ENCODE results near the gene PPFIA3.

PPFIA3 gene

DNA sequence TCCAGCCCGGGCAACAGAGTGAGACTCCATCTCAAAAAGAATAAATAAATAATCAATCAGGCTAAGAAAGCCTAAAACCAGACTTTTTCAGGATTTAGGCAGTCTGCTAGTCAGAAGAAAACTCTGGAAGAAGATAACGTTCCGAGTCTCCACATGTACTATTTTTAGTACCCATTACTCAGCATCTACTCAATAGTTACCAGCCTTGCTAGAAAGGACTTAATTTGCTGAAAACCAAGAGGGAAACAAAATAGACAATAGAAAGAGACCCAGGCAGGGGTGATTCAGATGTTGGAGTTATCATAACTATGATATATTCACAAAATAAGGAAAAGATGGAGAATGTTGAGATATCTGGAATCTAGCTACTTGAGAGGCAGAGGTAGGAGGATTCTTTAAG lies 8.8 kb upstream of the PPFIA3 start:
- H3K4me3 ChIP-seq (ENCODE audit: low read length), result no peak overlapping the region
- TF ChIP-seq, protein P1, sequence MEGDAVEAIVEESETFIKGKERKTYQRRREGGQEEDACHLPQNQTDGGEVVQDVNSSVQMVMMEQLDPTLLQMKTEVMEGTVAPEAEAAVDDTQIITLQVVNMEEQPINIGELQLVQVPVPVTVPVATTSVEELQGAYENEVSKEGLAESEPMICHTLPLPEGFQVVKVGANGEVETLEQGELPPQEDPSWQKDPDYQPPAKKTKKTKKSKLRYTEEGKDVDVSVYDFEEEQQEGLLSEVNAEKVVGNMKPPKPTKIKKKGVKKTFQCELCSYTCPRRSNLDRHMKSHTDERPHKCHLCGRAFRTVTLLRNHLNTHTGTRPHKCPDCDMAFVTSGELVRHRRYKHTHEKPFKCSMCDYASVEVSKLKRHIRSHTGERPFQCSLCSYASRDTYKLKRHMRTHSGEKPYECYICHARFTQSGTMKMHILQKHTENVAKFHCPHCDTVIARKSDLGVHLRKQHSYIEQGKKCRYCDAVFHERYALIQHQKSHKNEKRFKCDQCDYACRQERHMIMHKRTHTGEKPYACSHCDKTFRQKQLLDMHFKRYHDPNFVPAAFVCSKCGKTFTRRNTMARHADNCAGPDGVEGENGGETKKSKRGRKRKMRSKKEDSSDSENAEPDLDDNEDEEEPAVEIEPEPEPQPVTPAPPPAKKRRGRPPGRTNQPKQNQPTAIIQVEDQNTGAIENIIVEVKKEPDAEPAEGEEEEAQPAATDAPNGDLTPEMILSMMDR (conservative IDR thresholded peaks at IDR 0.05; ENCODE audit: low read depth, low read length), result no peak
- DNase-seq (ENCODE audit: low read depth), result no peak

DNA sequence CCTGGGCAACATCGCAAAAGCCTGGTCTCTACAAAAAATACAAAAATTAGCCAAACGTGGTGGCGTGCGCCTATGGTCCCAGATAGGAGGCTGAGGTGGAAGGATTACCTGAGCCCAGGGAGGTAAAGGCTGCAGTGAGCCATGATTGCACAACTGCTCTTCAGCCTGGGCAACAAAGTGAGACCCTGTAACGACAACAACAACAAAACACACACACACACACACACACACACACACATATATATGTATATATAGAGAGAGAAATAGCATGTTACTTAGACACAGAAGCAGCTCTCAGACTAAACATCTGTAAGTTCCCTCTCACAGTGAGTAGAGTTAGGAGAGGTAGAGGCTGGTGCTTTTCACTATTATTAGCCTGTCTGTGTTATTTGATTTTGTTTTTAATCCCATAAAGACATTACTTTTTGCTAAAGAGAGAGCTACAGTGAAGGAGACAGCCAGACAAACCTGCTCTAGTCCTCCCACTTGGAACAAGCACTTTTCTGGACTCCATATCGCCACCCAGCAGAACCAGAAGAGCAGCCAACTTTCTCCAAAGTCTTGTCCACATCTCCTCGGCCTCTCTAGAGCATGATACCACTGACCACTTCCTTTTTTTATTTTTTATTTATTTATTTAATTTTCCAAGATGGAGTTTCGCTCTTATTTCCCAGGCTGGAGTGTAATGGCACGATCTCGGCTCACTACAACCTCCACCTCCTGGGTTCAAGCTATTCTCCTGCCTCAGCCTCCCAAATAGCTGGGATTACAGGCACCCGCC lies 7.9 kb upstream of the PPFIA3 start:
- no peak for DNase-seq (ENCODE audit: low read depth)
- no peak overlapping the region for H3K4me3 ChIP-seq (ENCODE audit: low read length)
- TF ChIP-seq, protein P1 (conservative IDR thresholded peaks at IDR 0.05; ENCODE audit: low read depth, low read length), result no peak

DNA sequence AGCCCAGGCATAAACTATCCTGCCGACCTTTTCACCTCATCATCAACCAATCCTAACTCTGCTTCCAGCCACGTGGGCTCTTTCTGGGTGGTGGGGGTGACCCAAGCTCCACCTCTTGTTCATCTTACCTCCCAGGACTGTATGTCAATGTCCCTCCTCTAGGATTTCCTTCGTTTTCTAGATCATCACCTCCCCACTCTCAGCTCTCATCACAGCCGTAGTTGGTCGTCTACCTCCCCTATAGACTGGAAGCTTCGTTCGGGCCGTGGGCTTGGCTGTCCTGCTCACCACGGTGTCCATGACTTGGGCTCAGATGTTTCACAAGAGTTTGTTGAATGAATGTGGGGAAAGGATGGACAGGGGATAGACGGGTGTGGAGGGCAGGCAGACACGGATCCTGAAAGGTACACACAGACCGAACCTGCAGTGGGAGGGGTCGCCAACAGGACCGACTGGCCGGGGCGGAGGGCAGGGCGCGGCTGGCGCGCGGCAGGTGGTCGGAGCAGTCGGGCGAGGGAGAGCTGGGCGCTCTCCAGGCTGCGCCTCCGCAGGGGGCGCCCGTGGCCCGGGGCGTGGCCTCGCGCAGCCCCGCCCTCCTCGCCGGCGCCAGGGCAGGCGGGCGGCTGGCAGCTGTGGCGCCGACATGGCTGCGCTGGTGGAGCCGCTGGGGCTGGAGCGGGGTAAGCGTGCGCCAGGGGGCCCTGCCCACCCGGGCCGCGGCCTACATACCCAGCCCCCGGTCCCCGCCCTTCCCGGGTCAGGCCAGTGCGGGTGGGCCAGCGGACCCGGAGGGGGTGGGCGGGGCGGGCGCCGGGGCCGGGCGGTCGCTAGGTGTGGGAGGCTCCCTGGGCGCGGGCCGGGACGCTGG lies 5.3 kb upstream of the PPFIA3 start, which contains the start of gene LIN7B:
LIN7B (plus strand) TSS at position 609 of the 868 bp plus-strand sequence; CDS start at position 644, 35 bp downstream.
- peak within 1 kb of the TSS; percentile 64 for H3K4me3 ChIP-seq (ENCODE audit: low read length)
- no peak for DNase-seq (ENCODE audit: low read depth)
- TF ChIP-seq, protein P1 (conservative IDR thresholded peaks at IDR 0.05; ENCODE audit: low read depth, low read length), result no peak

DNA sequence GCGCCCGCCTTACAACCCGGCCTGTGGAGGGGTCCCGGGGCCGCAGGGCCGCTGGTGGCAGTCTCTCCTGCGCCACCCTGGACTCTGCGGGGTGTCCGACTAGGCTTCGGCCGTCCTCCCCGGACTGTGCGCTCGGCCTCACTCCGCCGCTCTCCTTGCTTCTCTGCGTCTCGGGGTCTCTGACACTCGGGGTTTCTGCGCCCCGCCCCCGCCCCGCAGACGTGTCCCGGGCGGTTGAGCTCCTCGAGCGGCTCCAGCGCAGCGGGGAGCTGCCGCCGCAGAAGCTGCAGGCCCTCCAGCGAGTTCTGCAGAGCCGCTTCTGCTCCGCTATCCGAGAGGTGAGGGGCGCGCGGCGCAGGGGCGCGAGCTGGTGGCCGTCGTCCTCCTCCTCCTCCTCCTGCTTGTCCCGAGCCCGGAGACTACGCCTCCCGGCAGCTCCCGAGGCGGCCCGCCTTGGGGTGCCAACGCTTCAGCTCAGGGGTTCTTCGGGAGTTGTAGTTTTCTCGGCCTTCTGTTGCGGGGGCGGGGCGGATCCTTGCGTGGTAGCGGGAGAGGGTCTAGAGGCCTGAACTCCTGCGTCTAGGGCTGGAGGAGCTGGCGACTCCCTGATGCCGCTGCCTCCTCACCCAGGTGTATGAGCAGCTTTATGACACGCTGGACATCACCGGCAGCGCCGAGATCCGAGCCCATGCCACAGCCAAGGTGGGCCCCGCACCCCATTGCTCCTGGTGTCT lies 4.5 kb upstream of the PPFIA3 start:
- H3K4me3 ChIP-seq (ENCODE audit: low read length), result peak overlapping the region; percentile 64
- DNase-seq (ENCODE audit: low read depth), result no peak
- TF ChIP-seq, protein P1 (conservative IDR thresholded peaks at IDR 0.05; ENCODE audit: low read depth, low read length), result no peak

DNA sequence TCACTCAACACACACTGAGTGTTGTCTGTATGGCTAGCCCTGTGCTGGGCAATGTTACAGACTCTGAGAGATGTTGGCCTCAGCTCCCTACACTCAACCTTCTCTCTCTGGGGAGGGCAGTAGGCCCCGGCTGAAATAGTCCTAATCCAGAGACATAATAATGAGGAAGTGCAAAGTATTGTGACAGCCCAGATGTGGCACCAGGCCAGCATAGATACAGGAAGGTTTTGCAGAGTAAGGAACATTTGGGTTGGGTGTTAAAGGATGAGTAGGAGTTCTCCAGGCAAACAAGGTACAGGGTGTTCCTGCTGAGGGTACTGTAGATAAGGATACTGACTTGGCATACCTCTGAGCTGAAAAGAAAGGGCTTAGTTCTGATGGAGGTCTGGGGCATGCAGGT lies 2.8 kb upstream of the PPFIA3 start:
- H3K4me3 ChIP-seq (ENCODE audit: low read length), result no peak overlapping the region
- DNase-seq (ENCODE audit: low read depth), result no peak
- TF ChIP-seq, protein P1 (conservative IDR thresholded peaks at IDR 0.05; ENCODE audit: low read depth, low read length), result no peak

DNA sequence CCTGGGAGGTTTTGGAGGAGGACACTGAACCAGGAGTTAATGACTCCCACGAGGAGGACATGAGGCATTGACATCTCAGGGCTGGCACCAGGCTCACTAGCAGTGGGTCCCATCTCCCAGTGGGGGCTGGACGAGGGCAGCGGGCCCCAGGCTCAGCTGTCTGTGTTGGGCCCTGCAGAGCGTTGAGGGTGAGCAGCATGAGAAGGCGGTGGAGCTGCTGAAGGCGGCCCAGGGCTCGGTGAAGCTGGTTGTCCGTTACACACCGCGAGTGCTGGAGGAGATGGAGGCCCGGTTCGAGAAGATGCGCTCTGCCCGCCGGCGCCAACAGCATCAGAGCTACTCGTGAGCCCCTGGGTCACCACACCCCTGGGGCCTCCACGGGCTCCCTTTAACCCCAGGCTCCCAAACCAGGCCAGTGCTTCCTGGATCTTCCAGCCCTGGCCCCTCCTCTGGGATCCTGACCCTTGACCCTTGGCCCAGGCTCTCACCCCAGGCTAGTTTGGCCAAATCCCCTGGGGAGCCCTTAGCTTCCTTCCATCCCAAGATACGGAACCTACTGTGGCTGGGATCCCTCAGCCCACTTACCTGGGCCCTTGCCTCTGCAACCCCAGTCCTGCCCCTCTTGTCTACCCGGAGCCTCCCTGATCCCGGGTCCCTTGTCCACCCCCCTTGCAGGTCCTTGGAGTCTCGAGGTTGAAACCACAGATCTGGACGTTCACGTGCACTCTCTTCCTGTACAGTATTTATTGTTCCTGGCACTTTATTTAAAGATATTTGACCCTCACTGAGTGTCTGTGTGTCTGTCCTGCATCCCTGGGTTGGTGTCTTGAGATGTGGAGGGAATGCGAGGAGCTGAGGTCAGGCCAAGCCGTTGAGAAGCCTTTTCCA lies 1.4 kb upstream of the PPFIA3 start:
- DNase-seq (ENCODE audit: low read depth), result no peak
- TF ChIP-seq, protein P1 (conservative IDR thresholded peaks at IDR 0.05; ENCODE audit: low read depth, low read length), result no peak
- H3K4me3 ChIP-seq (ENCODE audit: low read length), result peak overlapping the region; percentile 69
